HG03520 (cell line): Measurements from ENCODE around the gene OGA.

Experiments used
- ATAC-seq: cut with Tn5 transposase; IDR thresholded peaks from one replicate; pipeline ENCODE4 v1.9.1; 2021; ENCODE audit warnings: mild to moderate bottlenecking, moderate library complexity; ENCODE audit not compliant: unreplicated experiment

OGA gene

DNA sequence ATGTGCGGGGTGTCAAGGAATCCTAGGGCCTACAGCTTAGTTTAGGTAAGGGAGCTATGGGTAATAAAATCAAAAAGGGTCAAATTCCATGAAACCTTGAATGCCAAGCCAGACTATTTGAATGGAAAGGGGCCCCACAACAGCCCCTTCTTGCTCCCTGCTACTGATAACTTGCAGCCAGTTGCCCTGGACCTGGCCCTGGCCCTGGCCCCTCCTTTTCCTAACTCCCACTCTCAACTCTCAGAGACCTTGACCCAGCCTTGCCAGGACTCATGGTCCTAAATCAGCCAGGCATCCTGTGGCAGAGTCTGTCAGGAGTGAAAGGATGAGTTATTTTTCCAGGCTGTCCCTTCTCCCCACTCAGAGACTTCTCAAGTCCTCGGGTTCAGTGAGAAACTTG is 19.5 kb upstream of the OGA start:
- ATAC-seq: no peak

DNA sequence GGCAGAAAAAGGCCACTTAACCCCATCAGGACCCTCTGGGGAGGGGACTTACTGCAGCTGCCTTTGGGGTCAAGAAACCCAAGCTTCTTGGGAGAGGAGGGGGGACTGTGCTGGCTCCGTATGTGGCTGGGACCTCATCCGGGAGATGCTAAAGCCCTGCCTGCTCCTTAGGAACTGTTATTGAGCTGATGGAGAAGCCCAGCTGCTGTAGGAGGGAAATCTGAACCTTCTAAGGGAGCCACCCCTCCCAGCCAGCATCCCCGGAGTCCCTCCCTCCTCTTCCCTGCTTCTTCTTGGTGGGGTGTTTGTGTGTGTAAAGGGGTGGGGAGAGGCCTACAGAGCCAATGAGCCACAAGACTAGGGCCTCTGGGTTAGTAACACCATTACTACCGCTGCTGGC is 17.1 kb upstream of the OGA start:
- no peak for ATAC-seq

DNA sequence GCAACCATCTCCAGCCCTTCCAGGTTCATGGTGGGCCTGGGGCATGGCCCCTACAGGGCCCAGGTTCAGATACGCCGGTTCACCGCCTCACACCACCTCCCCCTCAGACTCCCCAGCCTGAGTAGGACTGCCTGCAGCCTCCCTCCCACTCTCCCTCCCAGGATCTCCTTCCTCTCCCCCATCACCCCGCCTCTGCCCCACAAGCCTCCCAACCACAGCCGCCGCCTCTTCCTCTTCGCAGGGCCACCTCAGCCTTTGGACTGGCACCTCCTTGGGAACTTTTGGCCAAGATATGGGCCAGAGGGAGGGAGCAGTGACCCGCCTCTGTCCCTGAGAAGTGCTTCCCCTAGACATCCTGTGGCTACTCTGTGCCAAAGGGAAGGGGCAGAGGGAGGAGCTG is 16.1 kb upstream of the OGA start:
- no peak for ATAC-seq

DNA sequence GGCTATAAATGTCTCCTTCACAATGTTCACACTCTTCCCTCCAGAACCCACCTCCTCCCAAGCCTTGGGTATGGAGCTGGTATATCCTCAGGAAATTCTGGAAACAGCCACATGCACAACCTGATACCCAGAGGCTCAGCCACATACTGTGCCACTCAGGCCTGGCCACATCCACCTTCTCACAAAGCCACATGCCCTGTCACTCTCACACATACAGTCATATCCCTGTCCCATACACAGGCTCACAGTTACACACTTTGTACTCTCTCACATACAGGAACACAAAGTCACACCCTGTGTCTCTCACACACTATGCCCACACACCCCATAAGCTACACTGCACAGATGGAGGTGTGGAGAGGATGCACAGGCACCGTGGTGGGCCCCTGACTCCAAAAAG is 15.2 kb upstream of the OGA start:
- no peak for ATAC-seq

DNA sequence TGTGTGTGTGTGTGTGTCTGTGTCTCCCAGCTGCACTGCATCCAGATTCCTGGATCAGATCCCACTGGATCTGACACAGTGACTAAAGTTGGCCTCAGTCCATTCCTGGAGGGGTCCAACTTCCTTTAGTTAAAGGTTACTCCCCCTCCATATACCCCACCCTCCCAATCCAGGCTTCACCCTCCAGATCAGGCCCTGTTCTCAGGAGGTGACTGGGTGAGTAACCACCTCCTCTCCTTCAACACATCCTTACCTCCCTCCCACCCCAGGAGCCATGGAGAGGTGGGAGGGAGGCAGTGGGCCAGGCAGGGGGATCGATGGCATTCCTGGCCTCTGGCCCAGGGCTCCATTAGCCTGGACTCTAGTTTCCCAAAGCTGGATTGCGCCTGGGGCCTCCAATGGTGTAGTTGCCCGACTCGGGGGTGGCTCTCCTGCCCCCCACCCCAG is 14.1 kb upstream of the OGA start:
- ATAC-seq: no peak

DNA sequence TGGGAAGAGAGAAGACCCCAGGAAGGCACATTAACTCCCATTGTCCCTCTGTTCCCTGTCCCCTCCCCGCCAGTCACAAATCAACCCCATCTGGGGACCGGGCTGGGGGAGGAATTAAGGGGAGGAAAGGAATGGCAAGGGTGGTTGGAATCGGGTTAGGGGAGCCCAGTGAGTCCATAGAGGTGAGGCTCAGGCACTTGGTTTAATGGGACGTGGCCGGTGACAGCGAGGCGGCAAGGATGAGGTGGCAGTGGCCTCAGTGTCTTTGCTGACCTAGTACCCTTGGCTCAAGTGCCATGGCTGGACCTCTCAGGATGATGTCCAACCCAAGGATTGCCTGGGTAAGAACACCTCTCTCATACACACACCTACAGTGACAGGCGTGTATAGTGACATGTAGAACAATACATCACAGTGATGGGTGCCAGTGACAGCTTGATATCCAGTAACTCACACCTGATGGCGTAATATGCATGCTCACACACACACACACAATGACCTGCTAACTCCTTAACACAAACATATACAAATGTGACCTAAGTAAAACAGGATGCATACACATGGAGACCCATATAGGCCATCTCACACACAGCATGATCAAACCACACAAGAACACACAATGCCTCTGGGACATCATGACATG is 13.0 kb upstream of the OGA start:
- no peak for ATAC-seq

DNA sequence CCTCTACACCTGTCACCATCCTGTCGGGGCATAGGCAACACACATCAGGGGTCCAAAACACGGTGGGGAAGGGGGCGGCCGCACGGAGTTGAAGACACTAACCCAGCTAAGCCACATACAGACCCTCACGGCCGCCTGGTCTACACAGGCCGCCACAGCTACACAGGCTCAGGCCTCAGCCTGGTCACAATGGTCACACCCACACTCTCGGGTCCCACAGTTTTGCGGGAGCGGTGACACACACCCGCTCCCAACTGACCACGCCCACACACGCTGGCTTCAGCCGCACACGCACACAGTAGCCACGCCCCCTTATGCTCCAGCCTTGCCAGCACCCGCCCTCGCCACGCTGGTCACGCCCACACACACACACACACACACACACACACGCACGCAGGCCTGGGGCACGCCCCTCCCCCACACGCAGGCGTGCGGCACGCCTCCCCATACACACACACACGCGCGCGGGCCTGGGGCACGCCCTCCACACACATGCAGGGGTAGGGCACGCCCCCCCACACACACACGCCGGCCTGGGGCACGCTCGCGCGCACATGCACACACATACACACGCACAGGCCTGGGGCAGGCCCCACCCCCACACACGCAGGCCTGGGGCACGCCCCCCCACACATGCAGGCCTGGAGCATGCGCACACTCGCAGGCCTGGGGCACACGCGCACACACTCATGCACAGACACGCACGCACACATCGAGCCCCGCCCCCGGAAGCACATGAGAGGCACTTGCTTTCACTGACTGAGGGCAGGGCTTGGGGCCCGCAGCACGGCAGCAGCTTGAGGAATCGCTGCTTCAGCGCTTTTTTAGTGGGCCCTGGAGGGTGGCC is 12.3 kb upstream of the OGA start:
- peak; percentile 59 for ATAC-seq

DNA sequence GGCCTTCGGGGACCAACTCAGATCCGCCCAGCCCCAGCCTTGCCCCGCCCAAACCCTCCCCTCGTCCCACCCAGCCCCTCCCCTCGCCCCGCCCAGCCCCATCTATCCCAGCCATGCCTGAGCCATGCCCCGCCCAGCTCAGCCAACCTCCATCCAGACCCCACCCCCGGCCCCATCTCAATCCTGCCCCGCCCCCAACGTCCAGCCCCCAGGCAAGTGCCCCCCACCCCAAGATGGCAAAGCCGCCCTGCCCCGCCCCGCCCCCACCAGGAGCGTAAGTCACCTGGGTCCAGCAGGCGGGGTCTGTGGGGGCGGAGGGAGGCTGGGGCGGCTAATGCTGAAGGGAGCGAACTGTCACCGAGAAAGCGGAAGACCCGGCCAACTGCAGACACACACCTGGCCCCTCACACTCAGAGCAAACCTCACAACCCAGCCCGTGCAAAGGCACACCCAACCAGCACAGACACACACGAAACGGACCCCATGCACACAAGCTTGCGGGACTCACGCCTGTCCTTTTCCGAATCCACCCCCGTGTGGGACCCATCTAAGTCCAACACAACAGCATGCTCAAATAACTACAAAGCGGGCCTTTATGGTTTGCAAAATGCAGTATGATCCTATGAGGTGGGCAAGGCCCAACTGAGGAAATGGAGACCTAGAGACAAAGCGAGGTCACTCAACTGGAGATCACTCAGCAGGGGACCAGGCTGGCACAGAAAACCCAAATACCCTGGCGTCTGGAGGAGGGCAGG is 11.5 kb upstream of the OGA start:
- ATAC-seq: peak; percentile 17

DNA sequence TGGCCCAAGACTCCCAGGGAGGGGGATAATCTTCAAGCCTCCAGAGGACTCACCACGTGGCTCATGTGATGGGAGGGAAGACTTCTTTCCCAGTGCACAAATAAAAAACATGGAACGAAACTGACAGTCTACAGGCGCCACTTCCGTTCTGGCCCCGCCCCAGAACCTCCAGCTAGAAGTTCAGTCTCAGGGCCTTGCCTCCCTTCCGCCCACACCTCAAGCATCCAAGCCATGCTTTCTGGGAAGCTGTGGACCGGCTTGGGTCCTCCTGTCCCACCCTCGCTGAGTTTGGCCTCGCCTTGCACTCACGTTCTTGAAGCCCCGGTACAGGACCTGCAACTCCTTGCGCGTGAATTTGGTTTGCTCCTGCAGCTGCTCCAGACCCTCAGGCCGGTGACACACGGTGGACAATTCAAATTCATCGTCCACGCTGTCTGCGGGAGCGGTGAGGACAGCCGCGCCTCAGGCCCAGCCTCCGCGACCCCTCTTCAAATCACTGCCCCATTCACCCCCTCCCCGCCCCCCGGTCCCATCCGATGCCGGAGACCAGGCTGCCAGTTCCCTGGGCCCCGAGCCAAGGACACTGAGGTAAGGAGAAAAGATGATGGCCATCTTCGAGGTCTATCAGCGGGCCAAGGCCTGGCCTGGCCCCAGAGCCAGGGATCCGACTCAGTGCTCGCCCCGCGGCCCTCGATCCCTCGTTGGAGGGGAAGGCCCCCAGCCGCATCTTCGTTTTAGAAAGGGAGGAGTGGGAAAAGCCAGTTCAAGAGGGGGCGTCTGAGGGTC is 10.7 kb upstream of the OGA start:
- no peak for ATAC-seq

DNA sequence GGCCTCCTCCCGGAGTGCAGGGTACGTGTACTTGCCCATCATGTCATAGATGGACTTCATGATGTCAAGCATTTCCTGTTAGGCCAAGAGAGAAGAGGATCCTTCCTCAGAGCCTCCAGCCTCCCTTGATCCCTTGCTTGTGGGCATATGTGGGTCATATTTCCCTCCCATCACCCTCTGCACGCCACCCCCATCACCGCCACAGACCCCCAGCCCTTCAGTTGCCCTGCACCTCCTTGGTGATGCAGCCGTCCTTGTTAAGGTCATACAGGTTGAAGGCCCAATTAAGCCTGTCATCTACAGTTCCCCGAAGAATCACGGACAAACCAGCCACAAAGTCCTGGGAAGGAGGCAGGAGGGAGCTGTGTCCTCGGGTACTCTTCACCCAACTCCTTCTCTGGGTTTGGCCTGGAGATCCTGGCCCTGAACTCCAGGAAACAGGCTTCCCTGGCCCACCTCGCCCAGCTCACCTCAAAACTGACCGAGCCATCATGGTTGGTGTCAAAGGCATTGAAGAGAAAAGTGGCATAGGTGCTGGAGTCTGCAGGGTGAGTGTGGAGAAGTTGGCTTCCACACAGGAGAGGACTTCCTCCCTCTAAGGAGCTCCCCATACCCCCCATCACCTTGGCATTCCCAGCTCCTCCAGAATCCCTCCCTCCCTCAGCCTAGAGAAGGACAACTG is 9.8 kb upstream of the OGA start:
- ATAC-seq: no peak

DNA sequence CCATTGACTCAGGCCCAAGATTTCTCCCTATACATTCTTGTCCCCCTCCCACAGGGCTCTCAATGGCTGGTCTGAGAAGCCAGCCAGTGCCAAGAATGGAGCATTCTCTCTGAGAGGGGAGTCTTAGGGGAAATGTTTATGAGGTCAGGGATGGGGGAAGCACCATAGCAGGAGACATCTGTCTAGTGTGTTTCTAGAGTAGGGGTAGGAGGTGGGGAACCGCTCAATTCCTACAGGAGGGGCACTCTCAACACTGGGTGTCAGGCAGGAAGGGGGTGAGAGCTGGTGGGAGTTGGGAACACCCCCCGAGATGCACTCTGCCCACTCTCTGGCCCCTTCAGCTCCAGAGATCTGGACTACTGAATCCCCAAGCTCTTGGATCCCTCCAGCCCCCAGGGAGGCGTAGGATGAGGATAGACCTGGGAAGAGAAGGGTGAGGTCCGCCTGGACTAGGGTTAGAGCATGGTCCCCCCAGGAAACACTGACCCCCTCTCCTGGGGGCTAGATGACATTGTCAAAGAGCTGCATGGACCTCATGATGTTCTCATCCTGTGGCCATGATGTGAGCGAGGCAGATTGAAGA is 8.7 kb upstream of the OGA start:
- no peak for ATAC-seq

DNA sequence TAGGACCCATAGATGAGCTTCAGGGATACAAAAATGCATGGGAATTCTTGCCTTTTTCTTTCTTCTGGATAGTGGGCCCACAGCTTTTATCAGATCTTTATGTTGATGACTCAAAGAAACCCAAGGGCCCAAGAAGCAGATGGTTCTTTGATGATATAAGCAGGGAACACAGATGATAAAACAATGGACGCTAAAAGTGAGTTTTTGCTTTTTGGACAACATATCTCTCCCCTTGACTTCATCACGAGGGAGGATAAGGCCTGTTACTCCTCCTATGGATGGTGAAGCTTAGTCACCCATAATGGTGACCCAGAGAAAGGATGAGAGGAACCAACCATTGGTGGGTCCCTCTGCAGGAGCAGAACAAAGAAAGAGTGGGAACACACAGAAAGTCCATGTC is 6.5 kb upstream of the OGA start:
- no peak for ATAC-seq

DNA sequence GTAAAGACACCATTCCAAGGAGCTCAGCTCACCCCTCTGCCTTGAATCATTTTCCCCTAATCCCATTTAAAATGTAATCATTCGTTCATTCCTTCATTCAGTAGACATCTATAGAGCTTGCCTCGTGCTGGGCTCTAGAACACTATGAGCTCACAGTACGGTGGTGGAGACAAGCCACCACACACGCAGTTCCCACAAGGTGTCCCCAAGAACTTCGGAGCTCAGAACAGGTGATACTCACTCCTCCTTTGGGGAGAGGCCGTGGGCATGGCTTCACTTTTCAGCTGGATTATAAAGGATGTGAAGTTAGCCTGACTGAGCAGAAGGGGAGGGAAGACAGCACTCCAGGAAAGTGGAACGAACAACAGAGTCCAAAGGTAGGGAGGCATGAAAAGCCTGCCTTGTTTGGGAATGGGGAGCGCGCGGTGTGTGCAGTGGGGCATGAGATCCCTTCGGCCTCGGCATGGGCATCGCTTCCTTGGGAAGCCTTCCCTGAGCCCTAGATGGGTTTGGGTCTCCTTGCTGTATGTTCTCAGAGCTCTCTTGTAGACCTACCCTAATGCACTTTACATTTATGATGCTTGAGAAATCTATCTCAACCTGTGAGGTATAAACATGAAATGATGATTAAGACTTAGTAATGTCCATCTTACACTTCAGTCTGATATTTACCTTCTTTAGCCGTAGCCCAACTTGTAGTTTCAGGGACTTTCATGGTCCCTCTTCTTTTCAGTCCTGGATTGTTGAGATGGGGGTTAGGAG is 809 bp upstream of the OGA start:
- ATAC-seq: peak; percentile 13

DNA sequence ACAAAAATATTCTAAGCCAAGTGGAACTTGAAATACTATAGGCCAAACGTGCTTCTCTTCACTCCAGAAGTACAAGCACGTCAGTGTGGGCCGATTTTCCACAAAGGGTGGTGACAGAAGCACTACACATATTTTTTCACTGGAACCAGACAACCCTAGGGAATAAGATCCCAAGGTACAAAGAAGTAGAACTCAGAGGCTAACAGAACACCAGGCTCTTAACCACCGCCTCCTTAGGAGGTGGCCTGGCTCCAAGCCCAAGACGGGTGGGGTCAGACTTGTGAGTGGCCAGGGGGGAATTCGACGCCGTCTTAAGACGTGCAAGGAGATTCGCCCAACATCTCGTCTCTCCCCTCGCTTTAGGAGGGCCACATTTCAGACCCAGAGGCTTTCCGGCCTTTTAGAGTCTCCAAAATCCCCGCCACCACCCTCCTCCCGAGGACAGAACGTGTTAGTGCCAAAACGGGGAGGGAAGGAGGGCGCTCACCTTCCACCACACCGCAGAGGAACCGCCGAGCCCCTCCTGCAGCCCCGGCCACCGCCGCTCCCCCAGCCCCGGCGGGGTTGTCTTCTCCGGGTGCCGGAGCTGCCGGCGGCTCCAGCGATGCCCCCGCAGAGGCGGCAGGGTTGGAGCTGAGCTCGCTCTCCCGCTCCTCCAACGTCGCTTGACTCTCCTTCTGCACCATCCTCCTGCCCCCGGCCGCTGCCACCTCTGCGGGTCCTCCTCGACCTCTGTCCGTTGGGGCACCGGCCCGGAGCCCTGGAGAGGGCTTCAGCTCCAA is 716 bp downstream of the OGA start:
- no peak for ATAC-seq

DNA sequence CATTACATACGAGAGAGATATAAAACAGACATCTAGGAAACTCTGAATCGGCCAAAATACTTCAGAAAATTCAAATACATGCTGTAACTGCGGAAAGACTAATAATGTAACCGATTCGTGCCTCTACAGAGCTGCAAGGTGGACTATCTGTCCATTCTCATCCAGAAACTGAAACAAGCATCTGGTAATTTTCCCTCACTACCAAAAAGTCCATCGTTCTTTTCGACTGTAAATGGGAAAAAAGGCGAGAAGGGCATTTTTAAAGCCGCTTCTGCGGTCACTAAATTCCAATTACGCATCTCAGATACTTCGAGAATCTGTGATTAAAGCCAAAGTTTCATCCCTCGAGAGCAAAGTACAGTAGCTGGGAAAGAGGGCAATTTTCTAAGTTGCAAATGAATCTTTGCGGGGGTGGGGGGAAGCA is 1.3 kb downstream of the OGA start:
- ATAC-seq: no peak

DNA sequence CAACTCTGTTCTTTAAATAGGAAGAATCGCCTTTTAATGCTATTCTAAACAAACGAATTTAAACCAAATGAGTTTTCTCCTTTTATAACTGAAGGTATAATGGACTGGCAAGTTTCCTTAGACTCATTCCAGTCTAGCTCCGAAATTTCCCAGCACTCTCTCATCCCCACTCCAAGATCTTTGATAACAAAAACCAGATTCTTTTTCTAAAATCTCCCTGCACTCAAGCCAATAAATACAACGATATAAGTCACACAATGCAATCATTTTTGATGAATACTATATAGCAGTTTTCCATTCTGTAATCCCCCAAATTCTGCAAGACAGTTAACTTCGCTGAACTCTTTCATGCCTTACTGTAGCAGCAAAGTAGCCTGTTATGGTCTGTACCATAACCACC is 1.9 kb downstream of the OGA start:
- no peak for ATAC-seq

DNA sequence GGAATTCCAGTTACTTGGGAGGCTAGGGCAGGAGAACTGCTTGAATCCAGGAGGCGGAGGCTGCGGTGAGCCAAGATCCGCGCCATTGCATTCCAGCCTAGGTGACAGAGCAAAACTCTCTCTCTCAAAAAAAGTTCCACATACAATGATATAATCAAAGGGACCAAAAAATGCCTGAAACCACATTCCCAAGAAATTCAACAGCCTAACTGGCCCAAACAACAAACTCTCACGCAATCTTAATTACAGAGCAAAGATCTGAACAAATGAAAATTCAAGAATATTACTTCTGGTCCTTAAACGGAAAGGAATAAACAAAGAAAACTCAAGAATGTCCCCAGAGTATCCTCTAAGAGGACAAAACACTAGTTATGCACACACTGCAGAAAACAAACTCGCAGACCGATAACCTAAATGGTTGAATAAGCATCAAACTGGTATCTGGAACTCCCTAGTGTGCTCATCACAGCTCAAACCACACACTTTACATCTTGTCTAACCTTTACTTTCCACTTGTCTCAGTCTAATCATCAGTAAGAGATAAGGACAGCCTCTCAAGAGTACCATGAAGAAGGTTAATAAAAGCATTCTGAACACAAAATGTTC is 3.7 kb downstream of the OGA start:
- ATAC-seq: no peak

DNA sequence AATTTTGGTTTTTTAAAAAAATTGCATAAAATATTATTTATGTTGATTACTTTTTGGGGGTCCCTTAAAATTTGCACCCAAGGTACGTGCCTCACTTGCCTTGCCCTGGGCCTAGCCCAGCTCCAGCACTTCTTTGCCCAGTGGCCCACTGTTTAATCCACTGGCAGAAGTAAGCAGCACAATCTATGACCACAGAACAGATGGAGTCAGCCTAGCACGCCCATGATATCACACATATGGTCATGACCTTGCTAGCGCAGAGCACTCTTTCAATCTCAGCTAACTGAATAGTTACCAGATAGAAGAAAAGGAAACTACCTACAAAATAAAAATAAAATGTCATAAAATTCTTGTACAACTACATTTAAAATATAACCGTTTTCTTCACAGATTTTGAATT is 5.6 kb downstream of the OGA start:
- ATAC-seq: no peak
